HFFc6 (cell line): ENCODE data around the gene GPR68. TPM values are rescaled to one million over a fixed set of nuclear protein-coding genes. Genes with fewer than 3 reads are reported as not detected.

Experiments
- DNase-seq: peaks from one replicate; pipeline ENCODE4 v3.0.0-alpha.2; 2018
- H3K27ac Mint-ChIP-seq: 2 replicates; pipeline ENCODE4 v1.8.0; 2020; ENCODE audit warnings: mild to moderate bottlenecking, mixed read lengths
- H3K27me3 Mint-ChIP-seq: 2 replicates; pipeline ENCODE4 v1.8.0; 2021; ENCODE audit warnings: mild to moderate bottlenecking, moderate library complexity, mixed read lengths; ENCODE audit not compliant: insufficient read depth
- H3K36me3 Mint-ChIP-seq: 2 replicates; pipeline ENCODE4 v1.8.0; 2021; ENCODE audit warnings: low read depth, mixed read lengths
- H3K4me1 Mint-ChIP-seq: 2 replicates; pipeline ENCODE4 v1.8.0; 2020; ENCODE audit warnings: low read depth, mixed read lengths
- H3K4me3 Mint-ChIP-seq: 2 replicates; pipeline ENCODE4 v1.8.0; 2020; ENCODE audit warnings: mild to moderate bottlenecking, moderate library complexity, mixed read lengths
- H3K9me3 Mint-ChIP-seq: 2 replicates; pipeline ENCODE4 v1.8.0; 2020; ENCODE audit warnings: mild to moderate bottlenecking, mixed read lengths
- CTCF ChIP-seq: fragments of 200-600 bp; sonication (generic); IDR thresholded peaks from 2 replicates; pipeline ENCODE4 v1.5.0; 2021; ENCODE audit warnings: antibody characterized with exemption, mild to moderate bottlenecking
- total RNA-seq, 6 experiments: library from RNA; stranded (reverse); fragmentation: NEBNext Ultra II Directional; extraction: Animal tissue kit (Norgen Biotek cat#: 25700); gene quantifications; 2 replicates in 1 of 6; 3 replicates in 5 of 6; pipeline ENCODE4 v1.2.3, GENCODE V29; 2021

GPR68 gene
- total RNA-seq, 6 experiments from 2014 or later = 0.34 to 0.88 (median 0.52) TPM

GRCh38 chr14:91257328-91258010 is 13.0 kb upstream of the GPR68 start:
- Mint-ChIP-seq H3K9me3 (no peaks in the 10 kb centered on the region), H3K4me1 (0 out of 2 replicates have a peak, but pooled peaks cover 11% of the 10 kb centered on the region), H3K4me3 (no peak overlapping the region), H3K27ac (no peak overlapping the region), H3K27me3 (no peaks in the 10 kb centered on the region; the same call in none of the 2 replicates), H3K36me3 (no peaks in the 10 kb centered on the region)
- TF ChIP-seq CTCF = no peak
- DNase-seq = no peak

GRCh38 chr14:91256661-91257060 is 12.2 kb upstream of the GPR68 start:
- H3K4me1 Mint-ChIP-seq = 0 out of 2 replicates have a peak, but pooled peaks cover 11% of the 10 kb centered on the region
- H3K4me3 Mint-ChIP-seq = no peak overlapping the region
- no peak for DNase-seq
- no peak for TF ChIP-seq CTCF
- no peaks in the 10 kb centered on the region for H3K36me3 Mint-ChIP-seq
- H3K9me3 Mint-ChIP-seq = no peaks in the 10 kb centered on the region
- H3K27me3 Mint-ChIP-seq = no peaks in the 10 kb centered on the region; the same call in 1 of the 2 replicates
- no peak overlapping the region for H3K27ac Mint-ChIP-seq

- DNase-seq = no peak
- Mint-ChIP-seq H3K4me1 (peaks cover 20% of the 10 kb centered on the region), H3K9me3 (no peaks in the 10 kb centered on the region), H3K36me3 (no peaks in the 10 kb centered on the region), H3K4me3 (no peak overlapping the region), H3K27me3 (no peaks in the 10 kb centered on the region; the same call in 1 of the 2 replicates), H3K27ac (no peak overlapping the region)
- no peak for TF ChIP-seq CTCF
Observed at GRCh38 chr14:91255026-91255695, 10.7 kb upstream of the GPR68 start.

GRCh38 chr14:91254461-91254860 is 10.0 kb upstream of the GPR68 start:
- no peak for DNase-seq
- H3K9me3 Mint-ChIP-seq = no peaks in the 10 kb centered on the region
- peaks cover 26% of the 10 kb centered on the region for H3K4me1 Mint-ChIP-seq
- H3K27ac Mint-ChIP-seq = no peak overlapping the region
- no peak for TF ChIP-seq CTCF
- peak overlapping the region; percentile 71 for H3K4me3 Mint-ChIP-seq
- H3K36me3 Mint-ChIP-seq = no peaks in the 10 kb centered on the region
- no peaks in the 10 kb centered on the region; the same call in 1 of the 2 replicates for H3K27me3 Mint-ChIP-seq

GRCh38 chr14:91253795-91254323 is 9.4 kb upstream of the GPR68 start:
- H3K27me3 Mint-ChIP-seq = no peaks in the 10 kb centered on the region; the same call in 1 of the 2 replicates
- H3K4me3 Mint-ChIP-seq = peak overlapping the region; percentile 71
- peaks cover 26% of the 10 kb centered on the region for H3K4me1 Mint-ChIP-seq
- H3K27ac Mint-ChIP-seq = no peak overlapping the region
- no peaks in the 10 kb centered on the region for H3K9me3 Mint-ChIP-seq
- no peak for DNase-seq
- no peaks in the 10 kb centered on the region for H3K36me3 Mint-ChIP-seq
- TF ChIP-seq CTCF = no peak
